Activated T-cell treated with anti-CD3 and anti-CD28 coated beads for 48 hours (primary cell): ENCODE data around the gene HDAC4.

ENCODE experiments used
- DNase-seq: peaks from one replicate; pipeline ENCODE4 v3.0.0-alpha.2; 2020; ENCODE audit warnings: low read depth

Gene HDAC4

GRCh38 chr2:239167011-239167673 lies 233.7 kb downstream of the HDAC4 start:
- DNase-seq, result no peak

- DNase-seq, result no peak
Observed at GRCh38 chr2:239166201-239166834, 234.5 kb downstream of the HDAC4 start.

GRCh38 chr2:239165206-239165831 lies 235.5 kb downstream of the HDAC4 start:
- DNase-seq, result no peak

GRCh38 chr2:239164335-239164871 lies 236.4 kb downstream of the HDAC4 start:
- no peak for DNase-seq

- DNase-seq, result no peak
Observed at GRCh38 chr2:239163688-239164334, 237.0 kb downstream of the HDAC4 start.

GRCh38 chr2:239162976-239163687 lies 237.7 kb downstream of the HDAC4 start:
- DNase-seq, result no peak

- DNase-seq, result no peak
Observed at GRCh38 chr2:239162141-239162821, 238.5 kb downstream of the HDAC4 start.

GRCh38 chr2:239161711-239162140 lies 239.1 kb downstream of the HDAC4 start:
- no peak for DNase-seq

- no peak for DNase-seq
Observed at GRCh38 chr2:239160226-239161143, 240.3 kb downstream of the HDAC4 start.

- no peak for DNase-seq
Observed at GRCh38 chr2:239159476-239159911, 241.3 kb downstream of the HDAC4 start.

- DNase-seq, result no peak
Observed at GRCh38 chr2:239158641-239159475, 242.0 kb downstream of the HDAC4 start.

- DNase-seq, result no peak
Observed at GRCh38 chr2:239157771-239158170, 243.0 kb downstream of the HDAC4 start.

GRCh38 chr2:239157269-239157668 lies 243.6 kb downstream of the HDAC4 start:
- DNase-seq, result no peak

- no peak for DNase-seq
Observed at GRCh38 chr2:239156516-239157265, 244.1 kb downstream of the HDAC4 start.

- no peak for DNase-seq
Observed at GRCh38 chr2:239155806-239156480, 244.9 kb downstream of the HDAC4 start.

GRCh38 chr2:239154971-239155805 lies 245.6 kb downstream of the HDAC4 start:
- DNase-seq, result no peak
